ENCODE results near the gene RTTN.

RTTN gene

DNA sequence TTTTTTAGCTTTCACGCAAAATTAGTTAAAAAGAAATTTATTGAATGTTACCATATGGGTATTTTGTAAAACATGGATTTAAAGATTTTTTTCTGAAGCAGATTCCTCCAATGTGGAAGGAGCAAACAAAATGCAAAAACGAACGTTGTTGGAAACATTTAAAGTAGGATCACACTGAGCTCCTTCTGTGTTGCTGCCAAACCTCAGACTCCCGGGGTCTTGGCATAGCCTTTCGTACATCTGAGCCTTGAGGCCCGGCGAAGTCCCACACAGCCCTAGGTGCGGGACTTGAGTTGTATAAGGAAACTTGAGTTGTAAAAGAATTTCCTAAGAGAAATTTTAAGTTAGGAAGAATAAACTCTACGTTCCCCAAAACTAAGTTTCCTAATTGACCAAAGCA lies 205.8 kb downstream of the RTTN start:
- H3K27me3 Mint-ChIP-seq = no peaks in the 10 kb centered on the region
- DNase-seq (ENCODE audit: low spot score in 2 of 2) (no peak), ATAC-seq (ENCODE audit: low read depth) (no peak)
- no peaks in the 10 kb centered on the region for H3K4me1 Mint-ChIP-seq
- no peak overlapping the region for H3K4me3 Mint-ChIP-seq
- H3K36me3 Mint-ChIP-seq = peaks cover 47% of the 10 kb centered on the region
- H3K27ac Mint-ChIP-seq = no peak overlapping the region
- peaks cover under 1% of the 10 kb centered on the region for H3K9me3 Mint-ChIP-seq

DNA sequence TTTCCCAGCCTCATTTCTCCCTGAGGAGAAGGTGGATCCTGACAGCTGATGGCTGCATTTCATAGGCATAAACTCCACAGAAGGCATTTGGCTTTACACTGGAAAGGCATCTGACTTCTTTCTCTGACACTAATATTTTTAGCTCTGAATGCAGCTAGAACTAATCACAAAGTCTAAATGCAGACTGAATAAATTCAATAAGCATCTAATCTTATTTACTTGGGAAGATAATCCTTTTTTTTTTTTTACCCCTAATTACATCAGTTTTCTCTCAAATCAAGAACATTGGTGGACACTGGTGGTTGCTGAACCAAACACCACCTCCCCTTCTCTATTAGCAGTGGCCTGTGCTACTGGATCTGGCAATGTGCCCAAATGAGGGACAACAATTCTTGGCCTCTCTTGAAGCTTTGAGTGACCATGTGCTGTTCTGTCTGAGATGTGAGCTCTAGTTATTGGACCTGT lies 206.9 kb downstream of the RTTN start:
- H3K36me3 Mint-ChIP-seq = peaks cover 42% of the 10 kb centered on the region
- H3K27me3 Mint-ChIP-seq = no peaks in the 10 kb centered on the region
- peaks cover 2% of the 10 kb centered on the region for H3K9me3 Mint-ChIP-seq
- DNase-seq (ENCODE audit: low spot score in 2 of 2) (no peak), ATAC-seq (ENCODE audit: low read depth) (no peak)
- no peak overlapping the region for H3K27ac Mint-ChIP-seq
- no peak overlapping the region for H3K4me3 Mint-ChIP-seq
- no peaks in the 10 kb centered on the region for H3K4me1 Mint-ChIP-seq

DNA sequence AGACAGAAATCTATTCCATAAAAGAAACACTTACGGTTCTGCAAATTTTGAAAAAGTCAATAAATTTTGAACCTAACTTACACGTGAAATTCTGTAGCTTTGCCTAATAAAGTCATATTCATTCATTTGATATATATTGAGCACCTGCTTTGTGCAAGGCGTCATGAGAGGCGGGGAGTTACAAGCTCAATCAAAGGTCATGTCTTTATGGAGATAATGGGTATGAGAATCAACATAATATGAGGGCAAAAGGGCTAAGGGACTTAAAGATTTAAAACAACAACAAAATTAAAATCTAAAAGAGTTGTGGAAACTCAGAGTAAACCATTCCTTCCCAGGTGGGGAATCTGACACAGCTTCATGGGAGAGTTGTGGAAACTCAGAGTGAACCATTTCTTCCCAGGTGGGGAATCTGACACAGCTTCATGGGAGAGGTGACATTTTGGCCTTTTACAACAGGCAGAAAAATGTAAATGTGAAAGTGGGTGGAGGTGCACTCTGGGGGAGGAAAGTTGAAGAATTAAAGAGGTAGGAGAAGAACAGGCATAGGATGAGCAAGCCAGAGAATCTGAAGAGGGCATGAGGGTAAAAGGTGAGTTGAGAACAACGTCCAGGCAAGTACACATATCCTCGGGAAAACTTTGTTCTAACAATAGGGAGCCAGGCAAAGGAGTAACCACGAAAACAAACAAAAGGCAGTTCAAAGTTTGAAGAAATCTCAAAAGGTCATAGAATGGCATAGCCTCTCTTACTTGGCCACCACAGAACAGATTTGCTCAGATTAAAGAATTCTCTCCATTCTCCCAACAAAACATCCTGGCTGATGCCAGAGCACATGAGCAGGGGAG lies 208.3 kb downstream of the RTTN start:
- DNase-seq (ENCODE audit: low spot score in 2 of 2) = no peak
- no peak for ATAC-seq (ENCODE audit: low read depth)
- no peaks in the 10 kb centered on the region for H3K4me1 Mint-ChIP-seq
- no peak overlapping the region for H3K27ac Mint-ChIP-seq
- H3K27me3 Mint-ChIP-seq = no peaks in the 10 kb centered on the region
- peaks cover 42% of the 10 kb centered on the region for H3K36me3 Mint-ChIP-seq
- H3K4me3 Mint-ChIP-seq = no peak overlapping the region
- peaks cover 6% of the 10 kb centered on the region for H3K9me3 Mint-ChIP-seq

DNA sequence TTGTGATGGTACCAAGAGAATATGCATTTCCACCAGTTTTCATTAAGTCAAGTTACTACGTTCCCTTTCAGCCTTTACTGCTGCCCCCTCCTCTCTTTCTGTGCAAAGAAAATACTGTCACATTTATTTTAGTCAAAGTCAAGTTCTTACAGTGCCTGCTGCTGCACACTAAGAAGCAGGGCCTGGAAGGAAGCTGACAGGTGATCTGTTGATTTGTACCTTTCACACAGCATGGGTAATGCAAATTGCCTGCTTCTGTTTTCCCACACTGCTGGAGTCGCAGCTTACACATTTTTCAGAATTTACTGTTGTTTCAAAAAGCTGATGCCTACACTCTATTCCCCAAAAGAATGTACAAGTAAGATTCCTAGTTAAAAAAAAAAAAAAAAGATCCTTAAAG lies 209.1 kb downstream of the RTTN start:
- Mint-ChIP-seq H3K9me3 (peaks cover 6% of the 10 kb centered on the region), H3K36me3 (peaks cover 37% of the 10 kb centered on the region), H3K27me3 (no peaks in the 10 kb centered on the region), H3K4me1 (no peaks in the 10 kb centered on the region), H3K4me3 (no peak overlapping the region), H3K27ac (no peak overlapping the region)
- DNase-seq (ENCODE audit: low spot score in 2 of 2) (no peak), ATAC-seq (ENCODE audit: low read depth) (no peak)

DNA sequence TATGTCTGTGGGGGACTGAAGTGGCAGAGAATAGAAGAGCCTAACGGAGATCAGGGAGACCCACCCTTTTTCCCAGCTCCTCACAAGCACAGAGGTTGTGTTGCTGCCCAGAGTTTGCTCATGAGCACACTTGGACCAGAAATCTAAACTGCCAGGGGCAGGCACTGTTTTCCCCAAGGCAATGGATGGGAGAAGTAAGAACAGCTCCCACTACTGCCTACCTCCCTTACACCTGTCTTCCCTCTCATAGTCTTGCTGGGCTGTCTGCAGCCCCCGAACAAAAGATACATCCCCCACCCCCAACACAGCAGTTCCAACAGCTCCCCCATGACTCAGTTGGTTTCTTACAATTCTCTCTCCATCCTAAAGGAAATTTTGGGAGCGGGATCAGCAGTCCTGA lies 209.7 kb downstream of the RTTN start:
- ATAC-seq (ENCODE audit: low read depth) (no peak), DNase-seq (ENCODE audit: low spot score in 2 of 2) (no peak)
- Mint-ChIP-seq H3K27me3 (no peaks in the 10 kb centered on the region), H3K27ac (no peak overlapping the region), H3K4me3 (no peak overlapping the region), H3K4me1 (no peaks in the 10 kb centered on the region), H3K9me3 (peaks cover 6% of the 10 kb centered on the region), H3K36me3 (peaks cover 33% of the 10 kb centered on the region)

DNA sequence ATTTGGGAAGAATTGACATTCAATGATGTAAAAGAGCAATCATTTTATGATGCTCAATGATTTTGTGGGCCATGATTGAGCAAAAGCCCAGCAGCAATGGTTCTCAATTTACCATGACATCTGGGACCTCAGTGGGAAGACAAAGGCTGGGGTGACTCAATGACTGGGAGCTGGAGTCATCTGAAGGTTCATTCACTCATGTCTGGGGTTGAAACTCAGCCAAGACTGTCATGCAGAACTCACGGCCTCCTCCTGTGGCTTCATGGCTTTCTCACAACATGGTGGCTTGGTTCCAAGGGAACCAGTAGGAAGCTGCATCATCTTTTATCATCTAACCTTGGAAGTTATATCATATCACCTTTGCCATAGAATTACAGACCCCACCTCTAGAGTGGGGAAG lies 212.7 kb downstream of the RTTN start:
- Mint-ChIP-seq H3K4me3 (no peak overlapping the region), H3K27me3 (no peaks in the 10 kb centered on the region), H3K27ac (no peak overlapping the region), H3K36me3 (peaks cover 45% of the 10 kb centered on the region), H3K9me3 (peaks cover 20% of the 10 kb centered on the region), H3K4me1 (no peaks in the 10 kb centered on the region)
- DNase-seq (ENCODE audit: low spot score in 2 of 2) (no peak), ATAC-seq (ENCODE audit: low read depth) (no peak)

DNA sequence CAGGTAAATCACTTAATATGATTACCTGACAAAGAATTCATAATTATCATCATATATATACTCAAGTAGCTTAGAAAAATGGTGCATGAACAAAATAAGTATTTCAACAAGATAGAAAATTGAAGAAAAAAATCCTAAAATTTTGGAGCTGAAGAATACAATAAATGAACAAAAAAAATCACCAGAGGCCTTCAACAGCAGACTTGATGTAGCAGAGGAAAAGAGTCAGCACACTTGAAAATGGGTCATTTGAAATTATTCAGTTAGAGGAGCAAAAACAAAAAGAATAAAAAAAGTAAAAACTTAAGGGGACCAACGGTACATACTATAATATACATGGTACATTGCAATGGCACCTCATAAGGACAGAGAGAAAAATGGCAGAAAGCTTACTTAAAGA lies 217.6 kb downstream of the RTTN start:
- peaks cover 24% of the 10 kb centered on the region for H3K9me3 Mint-ChIP-seq
- H3K36me3 Mint-ChIP-seq = peaks cover 39% of the 10 kb centered on the region
- DNase-seq (ENCODE audit: low spot score in 2 of 2) (no peak), ATAC-seq (ENCODE audit: low read depth) (no peak)
- H3K4me3 Mint-ChIP-seq = no peak overlapping the region
- H3K4me1 Mint-ChIP-seq = no peaks in the 10 kb centered on the region
- no peak overlapping the region for H3K27ac Mint-ChIP-seq
- no peaks in the 10 kb centered on the region for H3K27me3 Mint-ChIP-seq

DNA sequence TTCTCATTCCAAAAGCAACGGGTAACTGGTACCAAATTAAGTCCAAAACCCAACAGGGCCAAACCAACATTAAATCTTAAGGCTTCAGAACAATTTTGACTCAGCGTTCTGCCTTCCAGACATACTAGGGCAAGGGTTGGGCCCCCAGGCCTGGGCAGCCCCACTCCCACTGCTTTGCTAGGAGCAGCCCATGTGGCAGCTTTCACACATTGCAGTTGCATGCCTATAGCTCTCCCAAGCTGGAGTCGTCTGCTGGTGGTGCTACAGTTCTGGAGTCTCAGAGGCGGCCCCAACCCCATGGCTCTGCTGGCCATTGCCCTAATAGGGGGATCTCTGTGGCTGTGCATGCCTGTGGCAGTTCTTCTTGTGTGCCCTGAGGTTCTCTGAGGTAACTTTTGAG lies 220.2 kb downstream of the RTTN start:
- ATAC-seq (ENCODE audit: low read depth) = no peak
- Mint-ChIP-seq H3K27ac (no peak overlapping the region), H3K36me3 (peaks cover 39% of the 10 kb centered on the region), H3K4me3 (no peak overlapping the region), H3K4me1 (peaks cover 9% of the 10 kb centered on the region), H3K27me3 (no peaks in the 10 kb centered on the region), H3K9me3 (peaks cover 22% of the 10 kb centered on the region)
- DNase-seq (ENCODE audit: low spot score in 2 of 2) = no peak

DNA sequence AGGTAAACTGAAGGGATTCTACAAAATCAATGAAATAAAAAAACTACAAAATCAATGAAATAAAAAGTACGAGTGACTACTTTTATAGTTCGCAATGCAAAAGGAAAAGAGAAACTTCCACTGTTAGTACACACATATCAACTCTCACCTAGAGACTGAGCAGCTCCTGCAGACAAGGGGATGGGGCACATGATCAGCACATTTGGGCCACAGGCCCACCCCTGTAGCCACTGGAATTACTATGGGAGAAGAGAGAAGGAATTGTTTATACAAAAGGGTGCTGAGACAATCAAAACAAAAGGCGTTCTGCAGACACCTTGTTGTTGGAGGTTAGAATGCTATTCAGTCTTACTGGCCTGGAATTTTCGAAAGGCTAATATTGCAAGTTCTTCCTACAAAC lies 223.1 kb downstream of the RTTN start:
- no peak overlapping the region for H3K4me3 Mint-ChIP-seq
- H3K27ac Mint-ChIP-seq = no peak overlapping the region

DNA sequence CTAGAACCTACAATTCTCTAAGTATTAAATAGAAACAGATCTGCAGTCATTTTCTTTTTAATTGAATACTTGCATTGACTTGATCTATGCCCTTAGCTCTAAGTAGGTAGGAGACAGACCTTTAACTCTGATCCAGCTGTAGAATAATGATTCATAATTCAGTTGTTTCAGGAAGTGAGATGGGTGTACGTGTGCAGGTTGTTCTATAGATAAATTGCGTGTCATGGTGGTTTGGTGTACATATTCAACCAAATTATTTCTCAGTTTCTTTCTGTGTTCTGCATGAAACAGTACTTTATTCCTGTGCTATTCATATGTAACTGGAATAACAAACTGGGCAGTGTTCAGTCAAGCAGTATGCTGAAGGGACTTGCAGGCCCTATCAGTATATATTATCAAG lies 223.5 kb downstream of the RTTN start:
- no peaks in the 10 kb centered on the region for H3K27me3 Mint-ChIP-seq
- DNase-seq (ENCODE audit: low spot score in 2 of 2) = no peak
- peaks cover 18% of the 10 kb centered on the region for H3K36me3 Mint-ChIP-seq
- H3K9me3 Mint-ChIP-seq = peaks cover 5% of the 10 kb centered on the region
- H3K27ac Mint-ChIP-seq = no peak overlapping the region
- H3K4me1 Mint-ChIP-seq = peaks cover 14% of the 10 kb centered on the region
- no peak for ATAC-seq (ENCODE audit: low read depth)
- no peak overlapping the region for H3K4me3 Mint-ChIP-seq

More for the DNA sequence above, 223.1 kb downstream of the RTTN start:
- H3K36me3 Mint-ChIP-seq = peaks cover 19% of the 10 kb centered on the region
- DNase-seq (ENCODE audit: low spot score in 2 of 2) = no peak
- no peak for ATAC-seq (ENCODE audit: low read depth)
- H3K4me1 Mint-ChIP-seq = peaks cover 14% of the 10 kb centered on the region
- no peaks in the 10 kb centered on the region for H3K27me3 Mint-ChIP-seq
- H3K9me3 Mint-ChIP-seq = peaks cover 6% of the 10 kb centered on the region

DNA sequence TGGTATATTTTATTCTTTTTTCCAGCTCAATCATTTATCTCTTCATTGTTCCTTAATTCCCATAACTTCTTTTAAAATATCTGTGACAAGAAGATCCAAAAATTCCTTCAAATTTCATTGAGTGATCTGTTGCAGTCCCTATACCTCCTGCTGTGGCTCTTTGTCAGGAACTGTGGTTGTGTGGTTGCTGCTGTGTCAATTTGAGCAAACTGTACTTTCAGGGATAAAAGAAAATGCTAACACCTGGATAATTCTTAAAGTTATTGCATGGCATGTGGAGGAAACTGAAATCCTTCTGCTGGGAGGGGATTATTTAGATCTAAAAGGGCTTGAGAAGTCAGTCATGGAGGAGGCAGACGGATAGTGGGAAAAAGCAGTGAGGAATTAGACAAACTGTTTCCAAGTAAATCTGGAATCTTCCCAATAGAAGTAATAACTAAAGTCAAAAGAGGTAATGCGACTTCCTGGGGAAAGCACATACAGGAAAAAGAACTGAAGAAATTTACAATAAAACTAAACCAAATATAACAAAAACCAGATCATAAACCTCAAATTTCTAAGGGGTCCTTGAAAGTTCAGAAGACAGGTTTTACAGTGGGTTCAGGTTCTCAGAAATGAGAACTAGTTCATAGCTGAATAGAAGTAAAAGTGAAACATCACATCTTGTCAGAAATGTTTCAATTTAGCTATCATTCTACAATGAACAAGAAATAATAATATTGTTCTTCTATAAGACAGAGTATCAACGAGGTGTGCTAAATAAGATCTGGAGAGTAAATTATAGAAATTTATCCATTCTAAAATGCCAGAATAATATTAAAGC lies 224.3 kb downstream of the RTTN start:
- DNase-seq (ENCODE audit: low spot score in 2 of 2) (no peak), ATAC-seq (ENCODE audit: low read depth) (no peak)
- Mint-ChIP-seq H3K27me3 (no peaks in the 10 kb centered on the region), H3K4me3 (no peak overlapping the region), H3K9me3 (peaks cover 3% of the 10 kb centered on the region), H3K4me1 (peaks cover 14% of the 10 kb centered on the region), H3K36me3 (peaks cover 12% of the 10 kb centered on the region), H3K27ac (peak overlapping the region; percentile 36)

DNA sequence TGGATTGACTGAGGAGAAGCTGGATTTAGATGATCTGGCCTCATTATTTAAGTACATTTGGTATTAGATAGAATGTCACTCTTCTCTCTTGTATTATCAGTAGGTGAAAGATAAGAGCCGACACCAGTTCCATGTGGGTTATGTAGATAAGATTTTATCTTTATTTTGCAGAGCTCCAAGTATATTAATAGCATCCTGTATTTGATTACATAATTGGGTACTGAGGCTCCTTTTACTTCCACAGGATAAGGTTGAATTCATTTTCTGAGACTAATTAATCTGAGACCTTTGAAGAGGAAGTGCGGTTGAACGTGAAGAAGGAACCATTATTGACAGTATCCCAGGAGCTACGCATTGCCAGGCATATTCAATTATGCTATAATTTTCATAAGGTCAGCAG lies 225.0 kb downstream of the RTTN start:
- Mint-ChIP-seq H3K4me3 (no peak overlapping the region), H3K4me1 (peaks cover 14% of the 10 kb centered on the region), H3K36me3 (peaks cover 8% of the 10 kb centered on the region), H3K27me3 (no peaks in the 10 kb centered on the region), H3K27ac (no peak overlapping the region), H3K9me3 (peaks cover 3% of the 10 kb centered on the region)
- no peak for ATAC-seq (ENCODE audit: low read depth)
- DNase-seq (ENCODE audit: low spot score in 2 of 2) = no peak

DNA sequence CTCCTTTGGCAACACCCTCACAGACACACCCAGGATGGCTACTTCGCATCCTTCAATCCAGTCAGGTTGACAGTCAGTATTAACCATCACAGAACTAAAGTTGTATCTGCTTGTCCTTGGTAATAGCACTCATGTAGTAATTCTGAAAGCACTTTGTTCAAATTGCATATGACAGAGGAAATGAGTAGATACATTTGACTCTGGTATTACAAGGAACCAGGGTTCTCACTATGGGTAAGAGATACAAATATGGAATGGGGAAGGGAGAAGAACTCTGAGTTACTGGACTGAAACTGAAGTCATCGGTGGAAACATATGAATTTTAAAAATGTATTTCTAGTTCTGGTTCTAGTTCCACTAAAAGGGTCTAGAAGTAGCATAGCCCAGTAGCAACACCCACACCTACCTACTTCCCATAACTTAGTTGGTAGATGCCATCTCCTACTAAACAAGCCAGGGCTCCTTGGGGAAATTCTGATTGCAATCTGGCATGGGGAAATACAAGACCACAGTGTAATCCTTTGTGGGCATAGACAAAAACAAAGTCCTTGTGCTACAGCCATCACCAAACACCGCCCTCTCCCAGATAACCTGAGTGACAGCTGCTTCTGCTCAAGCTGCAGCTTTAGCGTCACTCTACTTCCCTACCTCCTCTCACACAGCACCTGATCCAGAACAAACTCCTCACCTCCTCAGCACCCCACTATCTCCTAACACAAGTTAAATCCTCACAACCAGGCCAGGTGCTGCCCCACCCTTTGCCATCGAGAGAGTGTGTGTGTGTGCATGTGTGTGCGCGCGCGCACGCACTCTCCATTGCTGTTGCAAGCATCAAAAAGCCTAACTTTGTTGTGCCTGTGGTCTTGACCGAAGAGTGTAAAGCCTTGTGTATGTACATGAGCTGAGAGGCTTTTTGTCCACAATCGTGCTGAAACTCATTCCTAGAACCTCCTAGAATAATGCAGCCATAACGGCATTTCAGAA lies 226.5 kb downstream of the RTTN start:
- no peaks in the 10 kb centered on the region for H3K27me3 Mint-ChIP-seq
- no peak for DNase-seq (ENCODE audit: low spot score in 2 of 2)
- H3K36me3 Mint-ChIP-seq = peaks cover 8% of the 10 kb centered on the region
- peak overlapping the region; percentile 26 for H3K27ac Mint-ChIP-seq
- H3K9me3 Mint-ChIP-seq = peaks cover 3% of the 10 kb centered on the region
- no peak overlapping the region for H3K4me3 Mint-ChIP-seq
- peaks cover 14% of the 10 kb centered on the region for H3K4me1 Mint-ChIP-seq
- no peak for ATAC-seq (ENCODE audit: low read depth)

Measured in memory B cell (primary cell).